Smooth muscle cell (in vitro differentiated cells): ENCODE measurements around the gene GASK1B. TPM values are rescaled to one million over a fixed set of nuclear protein-coding genes. Genes with fewer than 3 reads are reported as not detected.
A peak's percentile ranks its signal among the peaks of the same experiment; 100 is the strongest.

Experiments
- DNase-seq: peaks from one replicate; lab custom pipeline; 2025; ENCODE audit not compliant: unreplicated experiment; lab: John Stamatoyannopoulos, UW
- H2AFZ ChIP-seq: fragments of 200-600 bp; sonication (generic); 2 replicates; pipeline ENCODE4 v1.6.0; 2016; ENCODE audit warnings: antibody characterized with exemption, low read depth, mild to moderate bottlenecking
- H3F3A ChIP-seq: fragments of 200-600 bp; sonication (generic); 2 replicates; pipeline ENCODE4 v1.6.0; 2017; ENCODE audit warnings: antibody characterized with exemption, low read depth
- H3K27ac ChIP-seq: fragments of 200-600 bp; sonication (generic); 2 replicates; pipeline ENCODE4 v1.5.1; 2016; ENCODE audit warnings: low read depth, mild to moderate bottlenecking
- H3K27me3 ChIP-seq: fragments of 200-600 bp; sonication (generic); 2 replicates; pipeline ENCODE4 v1.6.1; 2016; ENCODE audit warnings: low read depth, mild to moderate bottlenecking
- H3K36me3 ChIP-seq: fragments of 200-600 bp; sonication (generic); 2 replicates; pipeline ENCODE4 v1.5.1; 2016; ENCODE audit warnings: low read depth
- H3K4me1 ChIP-seq: fragments of 200-600 bp; sonication (generic); 2 replicates; pipeline ENCODE4 v1.5.1; 2016; ENCODE audit warnings: low read depth
- H3K4me2 ChIP-seq: fragments of 200-600 bp; sonication (generic); 2 replicates; pipeline ENCODE4 v1.6.0; 2016; ENCODE audit warnings: mild to moderate bottlenecking
- H3K4me3 ChIP-seq: fragments of 200-600 bp; sonication (generic); 2 replicates; pipeline ENCODE4 v1.5.1; 2016; ENCODE audit warnings: mild to moderate bottlenecking
- H3K79me2 ChIP-seq: fragments of 200-600 bp; sonication (generic); 2 replicates; pipeline ENCODE4 v1.6.0; 2016; ENCODE audit warnings: low read depth, mild to moderate bottlenecking
- H3K9ac ChIP-seq: fragments of 200-600 bp; sonication (generic); 2 replicates; pipeline ENCODE4 v1.6.0; 2016; ENCODE audit warnings: low read depth
- H3K9me3 ChIP-seq: fragments of 200-600 bp; sonication (generic); replicated peaks from 2 replicates; pipeline ENCODE4 v1.5.1; 2016; ENCODE audit warnings: low read depth
- H4K20me1 ChIP-seq: fragments of 200-600 bp; sonication (generic); 2 replicates; pipeline ENCODE4 v1.6.0; 2016; ENCODE audit warnings: low read depth
- CTCF ChIP-seq: fragments of 200-600 bp; sonication (generic); IDR thresholded peaks from 2 replicates; pipeline ENCODE4 v1.5.1; 2017; ENCODE audit warnings: borderline replicate concordance, mild to moderate bottlenecking, antibody characterized with exemption; ENCODE audit not compliant: insufficient read depth, poor library complexity, severe bottlenecking
- WGBS: methylation state at CpG from one replicate; pipeline ENCODE4 v1.1.7; 2016; ENCODE audit warnings: low lambda C conversion rate; 5-methylcytosine and 5-hydroxymethylcytosine counted together
- polyA plus RNA-seq: library from polyadenylated mRNA; unstranded; fragments of >200 nt; fragmentation: Nextera tagmentation; extraction: Ambion mirVana; gene quantifications from 2 replicates; pipeline ENCODE4 v1.2.1, GENCODE V29; 2016
- total RNA-seq: library from RNA; depleted of rRNA; stranded (reverse); fragments of >200 nt; gene quantifications from 2 replicates; pipeline ENCODE4 v1.2.3, GENCODE V29; 2014

GASK1B gene
- total and polyA plus RNA-seq, 2 experiments from 2014 or later: 12.9 to 79.4 TPM

- H4K20me1 ChIP-seq: no peaks in the 10 kb centered on the region
- H3K9ac ChIP-seq: no peak overlapping the region
- H3K4me3 ChIP-seq: no peak overlapping the region
- H3K36me3 ChIP-seq: no peaks in the 10 kb centered on the region
- H3K9me3 ChIP-seq: no peaks in the 10 kb centered on the region
- peaks cover 8% of the 10 kb centered on the region for H3K4me1 ChIP-seq
- no peaks in the 10 kb centered on the region for H3K79me2 ChIP-seq
- no peak for TF ChIP-seq CTCF
- H2AFZ ChIP-seq: peak overlapping the region; percentile 68
- H3K27ac ChIP-seq: peak overlapping the region; percentile 29
- 91% methylated on average over 5 of the region's 5 CpGs for WGBS
- H3K4me2 ChIP-seq: no peak overlapping the region
- no peaks in the 10 kb centered on the region for H3K27me3 ChIP-seq
- no peak for DNase-seq
- H3F3A ChIP-seq: no peaks in the 10 kb centered on the region
These were observed 36.3 kb upstream of the GASK1B start for GRCh38 chr4:158208963-158209640.

GRCh38 chr4:158203929-158204328 lies 31.1 kb upstream of the GASK1B start:
- no peak for TF ChIP-seq CTCF

GRCh38 chr4:158203436-158203835 lies 30.6 kb upstream of the GASK1B start:
- no peaks in the 10 kb centered on the region for H3F3A ChIP-seq
- no peak for DNase-seq
- H3K9me3 ChIP-seq: no peaks in the 10 kb centered on the region
- no peaks in the 10 kb centered on the region for H3K36me3 ChIP-seq
- no peak overlapping the region for H2AFZ ChIP-seq
- WGBS: 87% methylated on average over 2 of the region's 2 CpGs
- H3K4me2 ChIP-seq: no peak overlapping the region
- no peak overlapping the region for H3K4me3 ChIP-seq
- no peak overlapping the region for H3K9ac ChIP-seq
- no peaks in the 10 kb centered on the region for H3K79me2 ChIP-seq
- no peaks in the 10 kb centered on the region for H3K4me1 ChIP-seq
- no peaks in the 10 kb centered on the region for H4K20me1 ChIP-seq
- no peaks in the 10 kb centered on the region for H3K27me3 ChIP-seq
- no peak for TF ChIP-seq CTCF
- H3K27ac ChIP-seq: no peak overlapping the region

More at GRCh38 chr4:158203929-158204328, 31.1 kb upstream of the GASK1B start:
- H3K79me2 ChIP-seq: no peaks in the 10 kb centered on the region
- H3F3A ChIP-seq: no peaks in the 10 kb centered on the region
- no peak overlapping the region for H3K4me3 ChIP-seq
- H3K9me3 ChIP-seq: no peaks in the 10 kb centered on the region
- no peaks in the 10 kb centered on the region for H4K20me1 ChIP-seq
- no peaks in the 10 kb centered on the region for H3K4me1 ChIP-seq
- no peak overlapping the region for H3K27ac ChIP-seq
- H3K36me3 ChIP-seq: no peaks in the 10 kb centered on the region
- H2AFZ ChIP-seq: no peak overlapping the region
- H3K9ac ChIP-seq: no peak overlapping the region
- no peak for DNase-seq
- no peaks in the 10 kb centered on the region for H3K27me3 ChIP-seq
- H3K4me2 ChIP-seq: no peak overlapping the region
- 96% methylated on average over 3 of the region's 3 CpGs for WGBS

GRCh38 chr4:158202481-158202880 lies 29.7 kb upstream of the GASK1B start:
- no peak overlapping the region for H3K9ac ChIP-seq
- no peaks in the 10 kb centered on the region for H3K27me3 ChIP-seq
- TF ChIP-seq CTCF: no peak
- H2AFZ ChIP-seq: no peak overlapping the region
- no peaks in the 10 kb centered on the region for H3K4me1 ChIP-seq
- H3K4me2 ChIP-seq: no peak overlapping the region
- H3K36me3 ChIP-seq: no peaks in the 10 kb centered on the region
- no peak overlapping the region for H3K27ac ChIP-seq
- DNase-seq: no peak
- no peaks in the 10 kb centered on the region for H4K20me1 ChIP-seq
- H3K9me3 ChIP-seq: no peaks in the 10 kb centered on the region
- no peak overlapping the region for H3K4me3 ChIP-seq
- H3F3A ChIP-seq: no peaks in the 10 kb centered on the region
- H3K79me2 ChIP-seq: no peaks in the 10 kb centered on the region
- 92% methylated on average over 1 of the region's 1 CpG for WGBS
